DND-41 (cell line): Measurements from ENCODE around the gene RORC.

Experiments
- EZH2 ChIP-seq: IDR thresholded peaks from 3 replicates; pipeline ENCODE4 v1.6.1; 2012; ENCODE audit warnings: borderline replicate concordance, low read depth, mild to moderate bottlenecking, moderate library complexity, low read length, inconsistent platforms; ENCODE audit not compliant: severe bottlenecking
- TF ChIP-seq, protein P1 (sequence below): IDR thresholded peaks from 2 replicates; pipeline ENCODE4 v1.5.1; 2012; ENCODE audit warnings: borderline replicate concordance, low read length, moderate library complexity, mild to moderate bottlenecking; ENCODE audit not compliant: poor library complexity, severe bottlenecking; ENCODE audit errors: extremely low read depth

DNA sequence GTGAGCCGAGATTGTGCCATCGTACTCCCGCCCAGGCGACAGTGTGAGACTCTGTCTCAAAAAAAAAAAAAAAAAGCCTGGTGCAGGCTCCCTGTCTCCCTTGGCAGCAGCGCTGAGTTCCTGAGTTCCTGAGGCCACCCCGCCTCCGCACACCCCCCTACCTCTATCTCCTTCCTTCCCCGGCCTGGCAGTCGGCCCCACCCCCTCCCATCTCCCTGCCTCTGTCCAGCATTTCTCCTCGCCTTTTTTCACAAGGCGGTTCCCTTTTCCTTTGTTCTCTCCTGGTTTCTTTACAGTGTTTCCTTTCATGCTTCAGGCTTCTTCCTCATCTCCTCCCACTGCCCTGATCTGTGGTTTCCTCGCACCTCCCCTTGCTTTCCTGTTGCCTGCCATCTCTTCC is 2.7 kb downstream of the RORC start:
- TF ChIP-seq, protein P1, sequence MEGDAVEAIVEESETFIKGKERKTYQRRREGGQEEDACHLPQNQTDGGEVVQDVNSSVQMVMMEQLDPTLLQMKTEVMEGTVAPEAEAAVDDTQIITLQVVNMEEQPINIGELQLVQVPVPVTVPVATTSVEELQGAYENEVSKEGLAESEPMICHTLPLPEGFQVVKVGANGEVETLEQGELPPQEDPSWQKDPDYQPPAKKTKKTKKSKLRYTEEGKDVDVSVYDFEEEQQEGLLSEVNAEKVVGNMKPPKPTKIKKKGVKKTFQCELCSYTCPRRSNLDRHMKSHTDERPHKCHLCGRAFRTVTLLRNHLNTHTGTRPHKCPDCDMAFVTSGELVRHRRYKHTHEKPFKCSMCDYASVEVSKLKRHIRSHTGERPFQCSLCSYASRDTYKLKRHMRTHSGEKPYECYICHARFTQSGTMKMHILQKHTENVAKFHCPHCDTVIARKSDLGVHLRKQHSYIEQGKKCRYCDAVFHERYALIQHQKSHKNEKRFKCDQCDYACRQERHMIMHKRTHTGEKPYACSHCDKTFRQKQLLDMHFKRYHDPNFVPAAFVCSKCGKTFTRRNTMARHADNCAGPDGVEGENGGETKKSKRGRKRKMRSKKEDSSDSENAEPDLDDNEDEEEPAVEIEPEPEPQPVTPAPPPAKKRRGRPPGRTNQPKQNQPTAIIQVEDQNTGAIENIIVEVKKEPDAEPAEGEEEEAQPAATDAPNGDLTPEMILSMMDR: no peak
- no peak for TF ChIP-seq EZH2
